Measurements from ENCODE around the gene GIPC3.

The GIPC3 gene

GRCh38 chr19:3544742-3545668 is 40.3 kb upstream of the GIPC3 start (continued):
- TF ChIP-seq ZNF658 (tag by site-specific recombination; IDR thresholded peaks at IDR 0.05) (no peak), ZNF704 (tag by site-specific recombination; IDR thresholded peaks at IDR 0.05) (no peak), ZNF561 (tag by site-specific recombination; IDR thresholded peaks at IDR 0.05; ENCODE audit: borderline replicate concordance) (no peak), INSM2 (tag by site-specific recombination; IDR thresholded peaks at IDR 0.05) (no peak), ZNF138 (tag by site-specific recombination; IDR thresholded peaks at IDR 0.05; ENCODE audit: borderline replicate concordance) (no peak), ZNF624 (tag by site-specific recombination; IDR thresholded peaks at IDR 0.05) (no peak)

GRCh38 chr19:3545669-3546034 is 39.6 kb upstream of the GIPC3 start:
- Histone ChIP-seq H3K4me3 (ENCODE audit: low read depth, low read length) (no peak overlapping the region), H3K4me1 (ENCODE audit: control insufficient read depth, insufficient read depth, low read length) (no peaks in the 10 kb centered on the region), H3K9me3 (ENCODE audit: control insufficient read depth, insufficient read depth, low read depth, low read length) (no peaks in the 10 kb centered on the region), H3K27ac (ENCODE audit: extremely low read depth, low read depth, low read length) (no peak overlapping the region), H3K36me3 (ENCODE audit: control insufficient read depth in 2 of 2, insufficient read depth in 1 of 2, low read length in 2 of 2) (peaks cover 0 to 43% of the 10 kb centered on the region in 2 experiments; a peak in 2 of 3 replicates)
- ChIA-PET POLR2A (interaction anchor here (0.8 to 1.2 kb wide), 3 partner anchors 11 to 28 kb away, joined by 3 to 4 read pairs (median 3); no protein-coding TSS in a partner anchor), CTCF (interaction anchor here (0.6 to 2.8 kb wide), 13 partner anchors 9 to 657 kb away, joined by 3 to 21 read pairs (median 3); no protein-coding TSS in a partner anchor)
- TF ChIP-seq ZNF580 (tag by site-specific recombination; IDR thresholded peaks at IDR 0.05) (no peak), ZNF362 (tag by site-specific recombination; IDR thresholded peaks at IDR 0.05) (no peak), ZNF596 (tag by site-specific recombination; IDR thresholded peaks at IDR 0.05) (no peak), ELK4 (IDR thresholded peaks at IDR 0.05; ENCODE audit: borderline replicate concordance, low read depth, low read length) (no peak), ZSCAN5A (tag by site-specific recombination; IDR thresholded peaks at IDR 0.05) (no peak), ZNF37A (tag by site-specific recombination; IDR thresholded peaks at IDR 0.05) (no peak), ZNF777 (tag by site-specific recombination; IDR thresholded peaks at IDR 0.05; ENCODE audit: borderline replicate concordance) (no peak), ZNF776 (tag by site-specific recombination; IDR thresholded peaks at IDR 0.05; ENCODE audit: borderline replicate concordance) (no peak), ZNF280D (tag by site-specific recombination; IDR thresholded peaks at IDR 0.05) (no peak), REPIN1 (tag by site-specific recombination; IDR thresholded peaks at IDR 0.05; ENCODE audit: low read depth) (no peak), ZNF292 (tag by site-specific recombination; IDR thresholded peaks at IDR 0.05; ENCODE audit: borderline replicate concordance, low read depth) (no peak), ZNF239 (tag by site-specific recombination; IDR thresholded peaks at IDR 0.05) (no peak), REST (tag by site-specific recombination; IDR thresholded peaks at IDR 0.05) (no peak; the same call in 1 of the 2 replicates)
